Measurements from ENCODE around the gene TMEM39A. TPM values are rescaled to one million over a fixed set of nuclear protein-coding genes. Genes with fewer than 3 reads are reported as not detected.

Gene TMEM39A
- total RNA-seq, 4 donors from 2014 or later = 14.3 to 26.5 (median 21.0) TPM

GRCh38 chr3:119494597-119494996, 31.2 kb upstream of the TMEM39A start:
- Histone ChIP-seq H3K4me1 (peaks cover 6 to 19% (median 7%) of the 10 kb centered on the region in 3 donors), H3K27me3 (no peaks in the 10 kb centered on the region), H3K27ac (no peak overlapping the region), H3K4me3 (no peak overlapping the region), H3K9me3 (no peaks in the 10 kb centered on the region), H3K36me3 (peaks cover 0 to 30% (median 0%) of the 10 kb centered on the region in 3 donors)
- intact Hi-C loops (cut with DNase I) = no loop called here
- TF ChIP-seq POLR2A (IDR thresholded peaks at IDR 0.05) (no peak), CTCF (IDR thresholded peaks at IDR 0.05) (no peak)
- no peak for DNase-seq
- WGBS, 2 donors = 80 to 94% methylated on average over 2 of the region's 2 CpGs

- Histone ChIP-seq H3K36me3 (peaks cover 0 to 47% (median 0%) of the 10 kb centered on the region in 3 donors), H3K27me3 (no peaks in the 10 kb centered on the region), H3K27ac (no peak overlapping the region), H3K9me3 (no peaks in the 10 kb centered on the region), H3K4me3 (no peak overlapping the region), H3K4me1 (peaks cover 0 to 9% (median 0%) of the 10 kb centered on the region in 3 donors)
- DNase-seq = no peak
- 88 to 95% methylated on average over 3 of the region's 3 CpGs for WGBS, 2 donors
- intact Hi-C loops (cut with DNase I) = no loop called here
- no peak for TF ChIP-seq CTCF (IDR thresholded peaks at IDR 0.05)
Observed at GRCh38 chr3:119492810-119493209, 29.4 kb upstream of the TMEM39A start.

- 91 to 98% methylated on average over 2 of the region's 2 CpGs for WGBS, 2 donors
- Histone ChIP-seq H3K27me3 (no peaks in the 10 kb centered on the region), H3K4me1 (peaks cover 0 to 2% (median 0%) of the 10 kb centered on the region in 3 donors), H3K9me3 (no peaks in the 10 kb centered on the region), H3K36me3 (peaks cover 0 to 54% (median 0%) of the 10 kb centered on the region in 3 donors), H3K27ac (no peak overlapping the region), H3K4me3 (no peak overlapping the region)
- DNase-seq = no peak
- no peak for TF ChIP-seq CTCF (IDR thresholded peaks at IDR 0.05)
- TF ChIP-seq POLR2A (IDR thresholded peaks at IDR 0.05) = no peak
- intact Hi-C loops (cut with DNase I) = no loop called here
Observed at GRCh38 chr3:119492128-119492527, 28.7 kb upstream of the TMEM39A start.

GRCh38 chr3:119490153-119490552, 26.7 kb upstream of the TMEM39A start:
- intact Hi-C loops (cut with DNase I) = no loop called here
- TF ChIP-seq POLR2A (IDR thresholded peaks at IDR 0.05) (no peak), CTCF (IDR thresholded peaks at IDR 0.05) (no peak)
- Histone ChIP-seq H3K4me1 (no peaks in the 10 kb centered on the region), H3K27ac (no peak overlapping the region), H3K27me3 (no peaks in the 10 kb centered on the region), H3K4me3 (no peak overlapping the region), H3K36me3 (peaks cover 0 to 74% (median 8%) of the 10 kb centered on the region in 3 donors), H3K9me3 (no peaks in the 10 kb centered on the region)
- 94 to 98% methylated on average over 2 of the region's 2 CpGs for WGBS, 2 donors
- no peak for DNase-seq

- H3K4me1 ChIP-seq = peaks cover 0 to 8% (median 0%) of the 10 kb centered on the region in 3 donors
- intact Hi-C loops (cut with DNase I) = no loop called here
- H3K4me3 ChIP-seq = no peak overlapping the region
- H3K27ac ChIP-seq = no peak overlapping the region
- no peak for DNase-seq
- WGBS, 2 donors = 88 to 95% methylated on average over 2 of the region's 2 CpGs
- no peaks in the 10 kb centered on the region for H3K27me3 ChIP-seq
- no peak for TF ChIP-seq CTCF (IDR thresholded peaks at IDR 0.05)
- TF ChIP-seq POLR2A (IDR thresholded peaks at IDR 0.05) = no peak
- H3K36me3 ChIP-seq = peaks cover 0 to 96% (median 8%) of the 10 kb centered on the region in 3 donors
- no peaks in the 10 kb centered on the region for H3K9me3 ChIP-seq
Observed at GRCh38 chr3:119485563-119485962, 22.1 kb upstream of the TMEM39A start.

Data from esophagus squamous epithelium (tissue), 5 donors.